Measurements from ENCODE around the gene ME2.

The ME2 gene

DNA sequence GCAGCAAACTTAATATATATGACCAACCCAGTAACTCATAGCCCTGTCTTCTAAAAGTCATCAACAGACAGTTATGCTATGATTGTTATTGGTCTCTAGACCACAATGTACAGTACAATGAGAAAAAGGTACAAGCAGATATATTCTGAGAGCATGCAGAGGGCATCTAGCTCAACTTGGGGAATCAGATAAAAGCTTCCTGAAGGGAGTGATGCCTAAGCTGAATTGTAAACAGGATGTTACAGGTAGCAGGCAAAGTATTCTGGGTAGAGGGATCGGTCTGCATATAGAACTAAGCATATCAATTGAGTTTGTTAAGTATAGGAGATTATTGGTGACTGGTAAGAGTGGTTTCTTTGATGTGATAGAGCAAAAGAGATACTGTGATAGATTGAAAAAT, 30.3 kb downstream of the ME2 start:
- H3K4me3 ChIP-seq (ENCODE audit: low read depth, low read length) = no peak overlapping the region
- in situ Hi-C loops (cut with HindIII; ENCODE audit: low sequenced_read_pairs) = no loop called here
- no peak for DNase-seq (ENCODE audit: low read depth)
- TF ChIP-seq, protein P1, sequence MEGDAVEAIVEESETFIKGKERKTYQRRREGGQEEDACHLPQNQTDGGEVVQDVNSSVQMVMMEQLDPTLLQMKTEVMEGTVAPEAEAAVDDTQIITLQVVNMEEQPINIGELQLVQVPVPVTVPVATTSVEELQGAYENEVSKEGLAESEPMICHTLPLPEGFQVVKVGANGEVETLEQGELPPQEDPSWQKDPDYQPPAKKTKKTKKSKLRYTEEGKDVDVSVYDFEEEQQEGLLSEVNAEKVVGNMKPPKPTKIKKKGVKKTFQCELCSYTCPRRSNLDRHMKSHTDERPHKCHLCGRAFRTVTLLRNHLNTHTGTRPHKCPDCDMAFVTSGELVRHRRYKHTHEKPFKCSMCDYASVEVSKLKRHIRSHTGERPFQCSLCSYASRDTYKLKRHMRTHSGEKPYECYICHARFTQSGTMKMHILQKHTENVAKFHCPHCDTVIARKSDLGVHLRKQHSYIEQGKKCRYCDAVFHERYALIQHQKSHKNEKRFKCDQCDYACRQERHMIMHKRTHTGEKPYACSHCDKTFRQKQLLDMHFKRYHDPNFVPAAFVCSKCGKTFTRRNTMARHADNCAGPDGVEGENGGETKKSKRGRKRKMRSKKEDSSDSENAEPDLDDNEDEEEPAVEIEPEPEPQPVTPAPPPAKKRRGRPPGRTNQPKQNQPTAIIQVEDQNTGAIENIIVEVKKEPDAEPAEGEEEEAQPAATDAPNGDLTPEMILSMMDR (IDR thresholded peaks at IDR 0.05; ENCODE audit: low read depth, low read length, missing control alignments) = no peak

DNA sequence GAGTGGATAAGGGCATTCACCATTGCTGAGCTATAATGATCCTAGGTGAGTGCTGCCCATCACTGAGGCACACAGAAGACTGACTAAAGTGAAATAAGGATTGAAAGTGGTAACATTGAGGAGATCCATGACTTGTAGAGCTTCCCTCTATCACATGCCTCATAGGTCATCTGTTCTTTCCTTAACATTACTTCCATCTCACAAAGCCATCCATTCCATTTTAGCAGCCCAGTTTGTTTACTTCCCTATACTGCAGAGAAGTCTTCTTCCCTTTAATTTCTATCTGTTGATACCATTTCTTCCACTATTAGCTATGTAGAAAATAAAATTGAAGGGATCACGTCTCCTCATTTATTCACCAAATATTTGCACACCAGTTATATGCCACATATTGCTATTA, 32.1 kb downstream of the ME2 start:
- in situ Hi-C loops (cut with HindIII; ENCODE audit: low sequenced_read_pairs) = loop anchor here (5.0 kb wide), 1 partner anchor 96 kb away; no protein-coding TSS in a partner anchor
- DNase-seq (ENCODE audit: low read depth) = no peak
- no peak overlapping the region for H3K4me3 ChIP-seq (ENCODE audit: low read depth, low read length)
- TF ChIP-seq, protein P1 (IDR thresholded peaks at IDR 0.05; ENCODE audit: low read depth, low read length, missing control alignments) = no peak

- TF ChIP-seq, protein P1 (IDR thresholded peaks at IDR 0.05; ENCODE audit: low read depth, low read length, missing control alignments) = no peak
- in situ Hi-C loops (cut with HindIII; ENCODE audit: low sequenced_read_pairs) = no loop called here
- no peak overlapping the region for H3K4me3 ChIP-seq (ENCODE audit: low read depth, low read length)
- DNase-seq (ENCODE audit: low read depth) = no peak
Measured at GRCh38 chr18:50917021-50917420, 38.1 kb downstream of the ME2 start.

- DNase-seq (ENCODE audit: low read depth) = no peak
- TF ChIP-seq, protein P1 (IDR thresholded peaks at IDR 0.05; ENCODE audit: low read depth, low read length, missing control alignments) = no peak
- in situ Hi-C loops (cut with HindIII; ENCODE audit: low sequenced_read_pairs) = no loop called here
- H3K4me3 ChIP-seq (ENCODE audit: low read depth, low read length) = no peak overlapping the region
Measured at GRCh38 chr18:50918153-50918552, 39.2 kb downstream of the ME2 start.

GRCh38 chr18:50924372-50924771, 45.5 kb downstream of the ME2 start:
- TF ChIP-seq, protein P1 (IDR thresholded peaks at IDR 0.05; ENCODE audit: low read depth, low read length, missing control alignments) = no peak
- in situ Hi-C loops (cut with HindIII; ENCODE audit: low sequenced_read_pairs) = no loop called here
- no peak for DNase-seq (ENCODE audit: low read depth)
- no peak overlapping the region for H3K4me3 ChIP-seq (ENCODE audit: low read depth, low read length)

- in situ Hi-C loops (cut with HindIII; ENCODE audit: low sequenced_read_pairs) = no loop called here
- DNase-seq (ENCODE audit: low read depth) = no peak
- H3K4me3 ChIP-seq (ENCODE audit: low read depth, low read length) = no peak overlapping the region
- TF ChIP-seq, protein P1 (IDR thresholded peaks at IDR 0.05; ENCODE audit: low read depth, low read length, missing control alignments) = no peak
Measured at GRCh38 chr18:50926521-50926920, 47.6 kb downstream of the ME2 start.

GRCh38 chr18:50928551-50928950, 49.6 kb downstream of the ME2 start:
- in situ Hi-C loops (cut with HindIII; ENCODE audit: low sequenced_read_pairs) = no loop called here

More at GRCh38 chr18:50928551-50928950, 49.6 kb downstream of the ME2 start:
- no peak overlapping the region for H3K4me3 ChIP-seq (ENCODE audit: low read depth, low read length)
- TF ChIP-seq, protein P1 (IDR thresholded peaks at IDR 0.05; ENCODE audit: low read depth, low read length, missing control alignments) = no peak
- no peak for DNase-seq (ENCODE audit: low read depth)
